Measurements from ENCODE around the gene ACTR1A. TPM values are rescaled to one million over a fixed set of nuclear protein-coding genes. Genes with fewer than 3 reads are reported as not detected.

ACTR1A gene
- total and polyA plus RNA-seq, 9 of the 15 experiments (the other 6 are each of a cell fraction or from before 2014, with no cell fraction given) = 36.3 to 77.2 (median 49.6) TPM

- no peak for TF ChIP-seq NR0B1 (IDR thresholded peaks at IDR 0.05; ENCODE audit: partially characterized antibody)
- TF ChIP-seq SNAPC5 (CRISPR knock-in tag; IDR thresholded peaks at IDR 0.05) = no peak
- TF ChIP-seq CHD2 (IDR thresholded peaks at IDR 0.05; ENCODE audit: low read depth, low read length) = no peak
- no peak for TF ChIP-seq HES1 (IDR thresholded peaks at IDR 0.05; ENCODE audit: low read depth)
- no peak for TF ChIP-seq ZNF263 (CRISPR knock-in tag; IDR thresholded peaks at IDR 0.05; ENCODE audit: borderline replicate concordance)
- no peak for TF ChIP-seq ADNP (tag; IDR thresholded peaks at IDR 0.05)
- TF ChIP-seq KDM4B (IDR thresholded peaks at IDR 0.05; ENCODE audit: borderline replicate concordance in 2 of 2, low read depth in 1 of 2) = no peak
- TF ChIP-seq ZNF239 (CRISPR knock-in tag; IDR thresholded peaks at IDR 0.05) = peak; percentile 66
- TF ChIP-seq HMGN3 (IDR thresholded peaks at IDR 0.05; ENCODE audit: borderline replicate concordance, extremely low read depth, insufficient read length, low read depth, low read length) = no peak
- no peak for TF ChIP-seq ZNF384 (IDR thresholded peaks at IDR 0.05; ENCODE audit: low read depth, low read length)
- TF ChIP-seq ZFP91 (CRISPR knock-in tag; IDR thresholded peaks at IDR 0.05) = no peak
- no peak for TF ChIP-seq POLR2A (conservative IDR thresholded peaks at IDR 0.05)
- TF ChIP-seq IRF1 (CRISPR knock-in tag; IDR thresholded peaks at IDR 0.05; ENCODE audit: borderline replicate concordance) = no peak
- TF ChIP-seq DPF2 (IDR thresholded peaks at IDR 0.05) = peak; percentile 95
- no peak for TF ChIP-seq THAP12 (CRISPR knock-in tag; IDR thresholded peaks at IDR 0.05)
- TF ChIP-seq KHSRP (IDR thresholded peaks at IDR 0.05) = no peak
- peak; percentile 90 for TF ChIP-seq DMBX1 (CRISPR knock-in tag; IDR thresholded peaks at IDR 0.05; ENCODE audit: borderline replicate concordance)
- TF ChIP-seq ZNF518B (CRISPR knock-in tag; IDR thresholded peaks at IDR 0.05) = no peak
Observed at GRCh38 chr10:102455893-102456471, 46.5 kb downstream of the ACTR1A start (continued).
